Heart left ventricle (tissue), 13 donors: ENCODE results near the gene SPATA2L.

Experiments used
- CTCF ChIP-seq, 12 donors: fragments of 200-600 bp; sonication (generic) in 4 of 12; IDR thresholded peaks; one replicate each; pipeline versions ENCODE4 v1.5.0 to v1.8.0; 2018 to 2022; ENCODE audit warnings: antibody characterized with exemption in 12 of 12, mild to moderate bottlenecking in 5 of 12
- POLR2A ChIP-seq, 2 donors: fragments of 450-650 bp; IDR thresholded peaks; one replicate each; pipeline ENCODE4 v1.6.1; 2017; ENCODE audit warnings: antibody characterized with exemption in 2 of 2, mild to moderate bottlenecking in 2 of 2, moderate library complexity in 2 of 2
- donor health status: ischemic (EF 13 %, LVEDD 7.1; RV severe dilation, severe dysfunction).
- donor health status: DM: no; HTN: yes; CAD: no.
- donor health status: DM: no; HTN: no; CAD: no.
- donor health status: ischemic (EF 25% LVEDD 6.9; RV normal size, moderate dysfunction).
- donor health status: ischemic (EF 25% LVEDD 5.7; RV mildly dilated, moderate dysfunction).
- donor health status: ischemic (EF 35%, LVEDD 5.7; RV mildly dilated, moderate dysfunction).
- donor health status: nonischemic (EF 11% LVEDD 7.7; RV severe dilation, severe dysfunction).
- donor health status: DM: yes; HTN: yes; CAD: no.
- donor health status: PGD.
- donor health status: ischemic (EF 29% LVEDD 5.4; RV normal size, mild dysfunction).
- donor health status: nonischemic (EF 23%, LVEDD 6.1; RV moderate dilation, normal function).

- peak; percentile 55 to 84 (median 64) for TF ChIP-seq CTCF (IDR thresholded peaks at IDR 0.05)
- TF ChIP-seq POLR2A (IDR thresholded peaks at IDR 0.05) = peak in 1 of 2 donors; percentile 43
Observed at GRCh38 chr16:89700100-89700648, 1.3 kb downstream of the SPATA2L start.
